SU-DHL-6 (cell line): ENCODE data around the gene OR6N1.

Experiments used
- CTCF ChIP-seq: fragments of 200-600 bp; sonication (generic); IDR thresholded peaks from one replicate; pipeline ENCODE4 v1.5.1; 2017; ENCODE audit warnings: antibody characterized with exemption, mild to moderate bottlenecking, low read length, moderate library complexity; ENCODE audit not compliant: insufficient read depth, poor library complexity, severe bottlenecking
- EZH2phosphoT487 ChIP-seq: fragments of 200-600 bp; sonication (generic), shearing (Covaris generic); conservative IDR thresholded peaks from 2 replicates; pipeline ENCODE4 v1.6.1; 2018; ENCODE audit warnings: mild to moderate bottlenecking, antibody characterized with exemption, low read length, moderate library complexity, mixed read lengths

- no peak for TF ChIP-seq CTCF
- TF ChIP-seq EZH2phosphoT487, result no peak
These were observed 47.0 kb upstream of the OR6N1 start for GRCh38 chr1:158818975-158819431.
